NCI-H2227 (cell line): ENCODE data around the gene CT83.

Experiments
- DNase-seq: peaks from one replicate; lab custom pipeline; 2025; ENCODE audit not compliant: unreplicated experiment; lab: John Stamatoyannopoulos, UW

CT83 gene, protein sequence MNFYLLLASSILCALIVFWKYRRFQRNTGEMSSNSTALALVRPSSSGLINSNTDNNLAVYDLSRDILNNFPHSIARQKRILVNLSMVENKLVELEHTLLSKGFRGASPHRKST

DNA sequence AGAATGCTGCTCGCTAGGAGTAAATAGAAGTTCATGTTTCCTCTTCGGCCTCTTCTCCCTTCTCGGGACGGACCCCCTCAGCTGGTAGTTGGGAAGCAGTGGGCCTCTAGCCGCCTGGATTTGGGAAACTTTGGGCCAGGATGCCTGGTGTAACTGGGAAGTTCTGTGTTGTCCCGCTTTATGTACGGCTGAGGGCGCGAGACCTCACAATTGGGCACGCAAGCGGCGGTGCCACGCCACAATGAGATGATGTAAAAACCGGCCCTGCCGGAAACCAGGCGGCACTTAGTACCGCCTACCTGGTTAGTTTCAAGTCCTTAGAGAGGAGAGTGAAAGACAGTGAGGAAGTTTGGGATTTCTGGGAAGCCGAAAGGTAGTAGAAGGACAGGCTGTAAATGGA is at the start of gene CT83:
Gene CT83 (minus strand): TSS at position 155 of the 400 bp plus-strand sequence. CDS start 120 bp downstream, at position 35.
- DNase-seq, result no peak

DNA sequence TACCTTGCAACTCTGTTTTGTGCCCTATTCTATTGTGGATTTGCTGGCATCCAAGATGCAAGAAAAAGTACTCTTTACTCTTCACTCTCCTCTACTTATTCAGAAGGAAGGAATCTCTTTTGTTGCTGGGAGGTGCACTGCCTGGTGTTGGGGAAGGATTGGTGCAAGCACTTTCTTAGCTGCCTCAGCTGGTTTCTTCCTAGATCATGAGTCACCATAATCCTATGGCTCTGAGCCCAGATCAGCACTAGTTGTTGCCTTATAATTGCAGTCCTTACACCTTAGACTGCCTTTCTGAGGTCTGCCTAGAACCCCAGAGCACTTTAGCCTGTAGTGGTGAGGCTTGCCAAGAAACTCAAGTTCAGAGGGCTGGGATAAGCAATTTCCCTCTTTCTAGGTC is 37.0 kb upstream of the CT83 start:
- DNase-seq, result no peak

DNA sequence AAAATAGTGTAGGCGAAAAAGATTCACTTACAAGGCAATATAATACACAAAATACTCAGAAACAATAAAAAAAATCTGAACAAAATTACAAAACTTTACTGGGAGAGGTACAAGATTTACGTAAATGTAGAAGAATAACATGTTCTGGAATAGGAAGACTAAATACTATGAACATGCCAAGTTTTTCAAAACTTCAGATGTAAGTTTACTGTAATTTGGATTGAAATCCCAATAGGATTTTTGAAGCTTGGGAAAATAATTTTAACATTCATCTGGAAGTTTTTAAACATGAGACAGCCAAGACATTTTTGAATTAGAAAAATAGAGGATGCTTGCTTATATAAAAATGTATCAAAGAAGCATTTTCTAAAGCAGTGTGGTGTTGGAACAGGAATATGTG is 30.5 kb upstream of the CT83 start:
- DNase-seq, result no peak

DNA sequence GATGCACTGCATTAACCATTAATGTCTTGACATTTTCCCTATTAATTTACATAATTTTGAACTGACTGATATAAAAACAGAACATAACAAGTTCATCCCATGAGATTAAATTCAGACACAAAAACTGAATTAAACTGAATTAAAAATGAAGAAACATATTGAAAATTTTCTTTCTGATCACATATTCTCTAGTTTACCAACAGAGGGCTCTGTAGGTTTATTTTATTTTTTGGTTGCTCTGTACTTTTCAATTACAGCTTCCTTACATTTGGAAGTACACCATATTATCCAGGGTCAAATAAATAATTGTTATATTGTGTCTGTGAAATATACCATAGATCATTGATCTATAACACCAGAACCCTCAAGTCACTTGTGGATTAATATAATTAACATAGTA is 27.3 kb upstream of the CT83 start:
- DNase-seq, result no peak

DNA sequence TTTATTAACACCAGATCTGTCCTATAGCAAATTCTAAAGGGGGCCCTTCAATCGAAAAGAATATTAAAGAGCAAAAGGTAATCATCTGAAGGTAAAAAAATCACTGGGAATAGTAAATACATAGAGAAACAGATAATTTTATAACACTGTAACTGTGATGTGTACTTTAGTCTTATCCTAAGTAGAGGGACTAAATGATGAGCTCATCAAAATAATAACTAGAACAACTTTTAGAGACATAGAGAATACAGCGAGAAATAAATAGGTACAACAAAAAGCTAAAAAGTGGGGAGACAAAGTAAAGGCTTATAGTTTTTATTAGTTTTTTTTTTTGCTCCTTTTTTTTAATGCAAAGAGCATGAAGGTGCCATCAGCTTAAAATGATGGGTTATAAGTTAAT is 17.3 kb upstream of the CT83 start:
- no peak for DNase-seq

DNA sequence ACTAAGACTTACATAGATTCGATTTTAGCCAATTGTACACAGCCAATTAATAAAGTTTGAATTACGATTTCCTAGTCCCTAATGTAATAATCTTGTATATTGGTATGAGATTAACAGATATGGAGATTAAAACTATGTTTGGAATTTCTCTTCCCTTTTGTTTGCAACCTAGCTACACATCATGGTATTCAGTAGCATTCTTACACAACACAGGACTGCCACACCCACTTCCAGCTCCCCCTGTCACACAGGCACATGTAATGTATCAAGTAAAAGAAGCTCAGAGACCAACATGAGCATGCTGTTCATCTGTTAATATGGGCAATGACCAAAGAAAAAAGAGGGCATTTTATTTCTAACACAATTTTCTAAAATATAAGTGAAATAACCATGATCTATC is 13.6 kb downstream of the CT83 start:
- no peak for DNase-seq

DNA sequence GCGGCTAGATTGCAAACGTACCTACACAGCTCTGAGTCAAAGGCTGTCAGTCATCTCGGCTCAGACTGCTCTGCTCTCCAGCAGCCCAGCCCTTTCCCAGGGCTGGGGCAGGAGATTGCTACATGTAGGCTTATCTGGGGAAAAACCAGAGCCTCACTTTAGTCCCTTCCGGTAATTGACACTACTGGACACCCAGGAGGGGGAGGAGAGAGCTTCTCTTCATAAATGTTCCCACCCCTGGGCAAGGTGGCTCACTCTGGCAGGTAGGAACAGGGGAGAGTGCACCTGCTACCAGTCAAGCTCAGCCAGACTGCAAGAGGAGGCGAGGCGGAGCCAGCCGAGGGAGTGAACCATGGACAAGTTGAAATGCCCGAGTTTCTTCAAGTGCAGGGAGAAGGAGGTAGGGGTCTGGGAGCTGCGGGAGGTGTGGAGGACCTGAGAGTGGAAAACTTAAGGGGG is 26.4 kb downstream of the CT83 start, which contains the start of gene SLC6A14:
Gene SLC6A14 (plus strand): TSS at position 249 of the 459 bp plus-strand sequence. CDS start 104 bp downstream, at position 353.
- no peak for DNase-seq

DNA sequence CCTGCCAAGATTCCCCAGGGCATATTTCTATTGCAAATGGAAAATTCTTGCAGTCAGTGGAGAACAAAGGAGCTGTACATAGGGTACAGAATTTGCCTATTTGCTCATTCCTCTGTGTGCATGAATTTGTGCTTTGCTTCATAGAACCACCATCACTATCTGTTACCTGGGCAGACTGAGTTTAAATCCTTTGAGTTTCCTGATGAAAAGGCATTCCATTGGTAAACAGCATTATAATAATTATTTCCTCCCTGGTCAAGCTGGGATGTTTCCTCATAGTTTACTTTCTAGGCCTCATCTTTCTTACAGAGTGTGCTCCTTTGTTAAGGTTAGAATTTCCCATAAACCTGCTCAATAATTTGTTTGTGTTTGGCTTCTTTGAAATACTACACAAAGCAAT is 27.2 kb downstream of the CT83 start:
- no peak for DNase-seq

DNA sequence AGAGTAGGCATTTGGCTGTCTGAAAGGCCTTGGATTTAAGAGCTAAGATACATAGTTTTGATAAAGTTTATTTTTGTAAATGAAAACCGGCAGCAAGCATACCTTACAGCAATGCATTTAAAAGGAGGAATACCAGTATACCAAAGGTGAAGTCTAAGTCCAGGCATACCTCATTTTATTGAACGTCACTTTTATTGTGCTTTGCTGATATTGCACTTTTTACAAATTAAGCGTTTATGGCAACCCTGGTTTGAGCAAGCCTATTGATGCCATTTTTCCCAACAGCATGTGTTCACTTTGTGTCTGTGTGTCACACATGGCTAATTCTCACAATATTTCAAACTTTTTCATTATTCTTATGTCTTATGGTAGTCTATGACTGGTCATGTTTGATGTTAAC is 34.8 kb downstream of the CT83 start:
- no peak for DNase-seq

DNA sequence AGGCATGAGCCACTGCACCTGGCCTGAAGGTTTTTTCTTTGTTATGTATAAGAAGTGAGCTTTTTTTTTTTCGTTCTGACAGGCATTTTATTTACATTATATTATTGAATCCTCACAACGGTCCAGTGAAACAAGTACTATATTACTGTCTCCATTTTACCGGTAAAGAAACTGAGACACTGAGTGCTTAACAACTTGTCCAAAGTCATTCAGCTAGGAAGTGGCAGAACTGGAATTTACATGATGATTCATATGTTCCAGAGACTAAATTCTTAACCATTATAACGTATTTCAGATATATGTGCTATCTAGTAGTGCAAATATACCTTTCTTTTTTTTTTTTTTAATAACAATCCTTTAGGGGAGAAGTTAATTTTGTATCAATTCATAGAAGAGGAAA is 44.8 kb downstream of the CT83 start:
- no peak for DNase-seq

DNA sequence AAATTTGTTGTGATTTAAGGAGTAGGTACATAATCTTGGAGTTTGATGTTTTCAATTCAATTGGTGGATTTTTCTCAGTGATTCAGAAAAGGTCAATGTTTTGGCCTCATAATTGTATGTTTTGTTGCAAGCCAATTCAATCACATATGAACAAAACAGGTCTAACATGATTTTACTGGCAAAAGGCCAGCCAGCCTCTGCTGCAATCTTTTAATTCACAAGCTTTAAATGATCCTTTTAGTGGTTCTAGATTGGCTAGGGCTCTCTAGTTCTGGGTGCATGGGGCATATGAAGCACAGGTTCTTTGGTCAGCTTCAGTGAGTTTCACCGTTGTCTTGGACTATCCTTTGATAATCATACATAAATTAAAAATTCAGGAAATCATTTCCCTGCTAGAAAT is 45.6 kb downstream of the CT83 start:
- peak; percentile 6 for DNase-seq

DNA sequence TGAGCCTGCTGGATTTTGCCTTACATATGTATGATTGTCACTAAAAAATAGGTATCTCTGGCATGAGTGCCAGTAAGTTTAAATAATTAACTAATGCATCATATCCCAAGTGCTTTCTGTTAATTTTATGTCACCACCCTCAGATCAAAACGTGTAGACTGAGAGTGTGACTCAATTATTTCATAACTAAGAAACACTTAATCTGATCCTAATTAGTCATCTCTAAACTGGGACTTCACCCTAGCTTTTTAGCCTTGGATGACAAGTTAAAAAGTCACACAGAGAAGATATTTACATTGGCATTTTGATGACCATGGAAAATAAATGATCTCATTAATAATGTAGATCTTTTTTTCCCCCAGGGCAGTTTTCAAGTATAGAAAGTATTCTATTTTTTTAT is 49.5 kb downstream of the CT83 start:
- DNase-seq, result no peak
